ENCODE measurements around the gene DAAM2.

Gene DAAM2

GRCh38 chr6:39806278-39806677, 14.1 kb downstream of the DAAM2 start:
- Histone ChIP-seq H3K27ac (ENCODE audit: low read depth, low read length) (no peak overlapping the region), H3K27me3 (ENCODE audit: control insufficient read depth, insufficient read depth, low read length) (no peaks in the 10 kb centered on the region), H3K9ac (ENCODE audit: low read length) (no peak overlapping the region)

GRCh38 chr6:39808346-39808745, 16.2 kb downstream of the DAAM2 start:
- Histone ChIP-seq H3K4me1 (ENCODE audit: control insufficient read depth, insufficient read depth, low read length) (peaks cover 25% of the 10 kb centered on the region; the same call in 1 of the 2 replicates), H3K9ac (ENCODE audit: low read length) (no peak overlapping the region), H3K36me3 (ENCODE audit: control insufficient read depth, insufficient read depth, low read length) (no peaks in the 10 kb centered on the region), H3K27ac (ENCODE audit: low read depth, low read length) (no peak overlapping the region), H3K27me3 (ENCODE audit: control insufficient read depth, insufficient read depth, low read length) (no peaks in the 10 kb centered on the region), H3K4me3 (ENCODE audit: low read depth, low read length) (no peak overlapping the region), H3K9me3 (ENCODE audit: control insufficient read depth, insufficient read depth, low read depth, low read length) (no peaks in the 10 kb centered on the region)

More at GRCh38 chr6:39806278-39806677, 14.1 kb downstream of the DAAM2 start:
- Histone ChIP-seq H3K4me3 (ENCODE audit: low read depth, low read length) (no peak overlapping the region), H3K36me3 (ENCODE audit: control insufficient read depth, insufficient read depth, low read length) (no peaks in the 10 kb centered on the region), H3K9me3 (ENCODE audit: control insufficient read depth, insufficient read depth, low read depth, low read length) (no peaks in the 10 kb centered on the region), H3K4me1 (ENCODE audit: control insufficient read depth, insufficient read depth, low read length) (peaks cover 11% of the 10 kb centered on the region; the same call in 1 of the 2 replicates)

- Histone ChIP-seq H3K4me3 (ENCODE audit: low read depth, low read length) (no peak overlapping the region), H3K9me3 (ENCODE audit: control insufficient read depth, insufficient read depth, low read depth, low read length) (no peaks in the 10 kb centered on the region), H3K4me1 (ENCODE audit: control insufficient read depth, insufficient read depth, low read length) (peaks cover 23% of the 10 kb centered on the region; the same call in 1 of the 2 replicates), H3K36me3 (ENCODE audit: control insufficient read depth, insufficient read depth, low read length) (no peaks in the 10 kb centered on the region), H3K27ac (ENCODE audit: low read depth, low read length) (no peak overlapping the region), H3K9ac (ENCODE audit: low read length) (no peak overlapping the region), H3K27me3 (ENCODE audit: control insufficient read depth, insufficient read depth, low read length) (no peaks in the 10 kb centered on the region)
Measured at GRCh38 chr6:39808964-39809363, 16.8 kb downstream of the DAAM2 start.

DNA sequence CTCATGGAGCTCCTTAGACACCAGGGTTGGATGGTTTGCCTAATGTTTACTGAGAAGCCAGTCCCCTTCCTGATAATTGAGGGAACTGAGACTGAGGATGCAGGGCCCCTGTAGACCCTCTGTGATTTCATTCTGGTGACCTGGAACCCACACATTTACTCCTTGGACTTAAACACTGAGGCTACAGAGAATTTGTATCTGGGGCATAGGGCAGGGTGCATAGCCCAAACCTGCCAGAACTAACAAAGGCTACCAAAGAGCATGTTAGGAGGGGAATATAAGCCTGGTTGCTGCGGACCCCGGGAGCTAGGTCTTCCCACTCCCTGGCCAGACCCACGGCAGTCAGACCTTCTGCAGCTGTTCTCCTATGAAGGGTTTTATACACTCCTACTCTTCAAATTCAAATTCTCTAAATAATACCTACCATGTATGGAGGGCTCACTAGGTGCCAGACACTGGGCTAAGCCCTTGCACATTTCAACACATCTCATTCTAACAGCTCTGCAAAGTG, 19.7 kb downstream of the DAAM2 start:
- Histone ChIP-seq H3K4me3 (ENCODE audit: low read depth, low read length) (no peak overlapping the region), H3K4me1 (ENCODE audit: control insufficient read depth, insufficient read depth, low read length) (peaks cover 27% of the 10 kb centered on the region; the same call in 1 of the 2 replicates), H3K27ac (ENCODE audit: low read depth, low read length) (no peak overlapping the region), H3K36me3 (ENCODE audit: control insufficient read depth, insufficient read depth, low read length) (no peaks in the 10 kb centered on the region), H3K27me3 (ENCODE audit: control insufficient read depth, insufficient read depth, low read length) (no peaks in the 10 kb centered on the region), H3K9ac (ENCODE audit: low read length) (no peak overlapping the region), H3K9me3 (ENCODE audit: control insufficient read depth, insufficient read depth, low read depth, low read length) (no peaks in the 10 kb centered on the region)

DNA sequence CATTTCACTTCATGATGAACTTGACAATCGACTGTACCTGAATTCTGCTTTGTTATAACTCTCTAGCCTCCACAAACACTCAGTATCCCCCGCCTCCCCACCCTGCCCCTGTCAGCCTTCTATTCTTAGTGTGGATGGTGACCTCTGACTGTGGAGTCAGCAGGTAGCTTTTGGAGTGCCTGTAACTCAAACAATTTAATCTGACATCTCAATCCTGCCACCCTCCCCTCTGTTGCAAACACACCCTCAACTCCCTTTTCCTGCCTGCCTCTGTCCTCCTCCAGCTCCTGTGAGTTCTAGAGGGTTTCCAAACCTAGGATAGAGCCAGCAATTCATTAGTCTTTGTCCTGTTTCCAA, 20.3 kb downstream of the DAAM2 start:
- no peaks in the 10 kb centered on the region for H3K36me3 ChIP-seq (ENCODE audit: control insufficient read depth, insufficient read depth, low read length)
- H3K27me3 ChIP-seq (ENCODE audit: control insufficient read depth, insufficient read depth, low read length): no peaks in the 10 kb centered on the region
- H3K4me1 ChIP-seq (ENCODE audit: control insufficient read depth, insufficient read depth, low read length): peaks cover 27% of the 10 kb centered on the region; the same call in 1 of the 2 replicates
- H3K9ac ChIP-seq (ENCODE audit: low read length): no peak overlapping the region
- no peak overlapping the region for H3K4me3 ChIP-seq (ENCODE audit: low read depth, low read length)
- no peak overlapping the region for H3K27ac ChIP-seq (ENCODE audit: low read depth, low read length)
- no peaks in the 10 kb centered on the region for H3K9me3 ChIP-seq (ENCODE audit: control insufficient read depth, insufficient read depth, low read depth, low read length)

DNA sequence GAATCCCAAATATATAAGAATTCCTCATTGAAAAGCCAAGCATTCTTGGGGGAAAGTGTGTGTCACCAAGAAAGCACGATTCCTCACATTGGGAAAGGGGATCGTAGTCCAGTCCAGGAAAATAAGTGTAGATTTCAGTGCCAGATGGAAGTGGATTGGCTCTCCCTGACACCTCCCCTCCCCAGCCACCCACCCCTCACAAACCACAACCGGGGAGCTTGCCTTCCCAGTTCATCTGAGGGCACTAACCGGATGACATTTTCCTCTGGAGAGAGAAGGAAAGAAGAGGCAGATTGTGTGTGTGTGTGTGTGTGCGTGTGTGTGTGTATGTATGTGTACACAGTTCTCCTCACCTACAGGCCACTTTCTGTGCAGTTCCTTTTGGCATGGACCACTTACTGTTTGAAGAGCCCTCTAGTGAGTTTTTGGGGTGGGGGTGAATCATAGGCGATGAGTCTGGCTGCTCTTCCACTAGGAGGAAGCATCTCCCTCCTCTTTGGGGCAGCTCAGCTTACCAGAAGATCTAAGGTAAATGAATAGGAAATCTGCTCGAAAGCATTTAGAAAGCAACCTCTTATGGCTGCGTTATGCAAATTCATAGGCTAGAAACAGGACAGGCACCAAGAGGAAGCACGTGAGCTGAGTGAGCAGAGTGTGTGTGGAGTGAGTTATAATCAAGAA, 20.8 kb downstream of the DAAM2 start:
- no peaks in the 10 kb centered on the region for H3K9me3 ChIP-seq (ENCODE audit: control insufficient read depth, insufficient read depth, low read depth, low read length)
- no peak overlapping the region for H3K27ac ChIP-seq (ENCODE audit: low read depth, low read length)
- H3K36me3 ChIP-seq (ENCODE audit: control insufficient read depth, insufficient read depth, low read length): no peaks in the 10 kb centered on the region
- peaks cover 27% of the 10 kb centered on the region; the same call in 1 of the 2 replicates for H3K4me1 ChIP-seq (ENCODE audit: control insufficient read depth, insufficient read depth, low read length)
- no peaks in the 10 kb centered on the region for H3K27me3 ChIP-seq (ENCODE audit: control insufficient read depth, insufficient read depth, low read length)
- H3K9ac ChIP-seq (ENCODE audit: low read length): no peak overlapping the region
- no peak overlapping the region for H3K4me3 ChIP-seq (ENCODE audit: low read depth, low read length)

DNA sequence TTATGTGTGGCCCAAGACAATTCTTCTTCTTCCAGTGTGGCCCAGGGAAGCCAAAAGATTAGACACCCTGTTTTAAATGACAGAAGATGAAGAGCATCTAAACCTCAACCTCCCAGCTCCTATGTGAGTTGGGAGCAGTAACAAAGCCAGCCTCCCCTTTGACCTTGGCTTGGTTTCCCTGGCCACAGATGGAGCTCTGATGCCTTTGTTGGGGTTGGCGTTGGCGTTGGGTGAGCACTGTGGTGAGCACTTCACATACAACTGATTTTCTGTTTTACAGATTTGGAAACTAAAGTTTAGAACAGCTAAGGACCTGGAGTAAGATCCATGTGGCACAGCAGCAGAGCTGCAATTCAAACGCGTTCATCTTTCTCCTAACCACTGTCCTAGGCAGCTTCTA, 22.1 kb downstream of the DAAM2 start:
- Histone ChIP-seq H3K9me3 (ENCODE audit: control insufficient read depth, insufficient read depth, low read depth, low read length) (no peaks in the 10 kb centered on the region), H3K4me3 (ENCODE audit: low read depth, low read length) (no peak overlapping the region), H3K36me3 (ENCODE audit: control insufficient read depth, insufficient read depth, low read length) (no peaks in the 10 kb centered on the region), H3K27ac (ENCODE audit: low read depth, low read length) (no peak overlapping the region), H3K27me3 (ENCODE audit: control insufficient read depth, insufficient read depth, low read length) (no peaks in the 10 kb centered on the region), H3K9ac (ENCODE audit: low read length) (no peak overlapping the region), H3K4me1 (ENCODE audit: control insufficient read depth, insufficient read depth, low read length) (peaks cover 27% of the 10 kb centered on the region; the same call in 1 of the 2 replicates)

- H3K4me1 ChIP-seq (ENCODE audit: control insufficient read depth, insufficient read depth, low read length): peaks cover 27% of the 10 kb centered on the region; the same call in 1 of the 2 replicates
Measured at GRCh38 chr6:39815356-39815755, 23.2 kb downstream of the DAAM2 start.

DNA sequence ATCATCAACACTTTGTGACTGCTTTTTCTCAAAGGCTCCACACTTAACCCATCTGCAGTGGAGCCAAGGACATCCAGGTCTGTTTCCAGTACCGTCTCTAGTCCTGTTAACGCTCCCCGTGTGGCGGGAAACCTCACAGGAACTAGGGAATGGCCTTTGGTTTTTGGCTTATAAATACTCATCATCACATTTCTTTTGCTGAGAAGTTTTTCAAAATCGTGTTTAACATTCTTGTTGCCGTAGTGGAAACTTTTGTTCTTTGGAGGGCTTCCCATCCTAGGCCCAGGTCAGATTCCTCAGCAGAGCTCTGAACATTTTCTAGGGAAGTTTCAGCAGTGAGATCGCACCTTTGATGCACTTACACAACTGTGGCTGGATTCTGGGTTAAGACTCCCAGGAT, 24.6 kb downstream of the DAAM2 start:
- H3K9me3 ChIP-seq (ENCODE audit: control insufficient read depth, insufficient read depth, low read depth, low read length): no peaks in the 10 kb centered on the region
- no peak overlapping the region for H3K27ac ChIP-seq (ENCODE audit: low read depth, low read length)
- peaks cover 22% of the 10 kb centered on the region for H3K4me1 ChIP-seq (ENCODE audit: control insufficient read depth, insufficient read depth, low read length)
- no peaks in the 10 kb centered on the region for H3K36me3 ChIP-seq (ENCODE audit: control insufficient read depth, insufficient read depth, low read length)
- H3K9ac ChIP-seq (ENCODE audit: low read length): no peak overlapping the region
- H3K27me3 ChIP-seq (ENCODE audit: control insufficient read depth, insufficient read depth, low read length): no peaks in the 10 kb centered on the region
- no peak overlapping the region for H3K4me3 ChIP-seq (ENCODE audit: low read depth, low read length)

More at GRCh38 chr6:39815356-39815755, 23.2 kb downstream of the DAAM2 start:
- Histone ChIP-seq H3K9me3 (ENCODE audit: control insufficient read depth, insufficient read depth, low read depth, low read length) (no peaks in the 10 kb centered on the region), H3K27me3 (ENCODE audit: control insufficient read depth, insufficient read depth, low read length) (no peaks in the 10 kb centered on the region), H3K36me3 (ENCODE audit: control insufficient read depth, insufficient read depth, low read length) (no peaks in the 10 kb centered on the region), H3K4me3 (ENCODE audit: low read depth, low read length) (no peak overlapping the region), H3K9ac (ENCODE audit: low read length) (no peak overlapping the region), H3K27ac (ENCODE audit: low read depth, low read length) (no peak overlapping the region)

DNA sequence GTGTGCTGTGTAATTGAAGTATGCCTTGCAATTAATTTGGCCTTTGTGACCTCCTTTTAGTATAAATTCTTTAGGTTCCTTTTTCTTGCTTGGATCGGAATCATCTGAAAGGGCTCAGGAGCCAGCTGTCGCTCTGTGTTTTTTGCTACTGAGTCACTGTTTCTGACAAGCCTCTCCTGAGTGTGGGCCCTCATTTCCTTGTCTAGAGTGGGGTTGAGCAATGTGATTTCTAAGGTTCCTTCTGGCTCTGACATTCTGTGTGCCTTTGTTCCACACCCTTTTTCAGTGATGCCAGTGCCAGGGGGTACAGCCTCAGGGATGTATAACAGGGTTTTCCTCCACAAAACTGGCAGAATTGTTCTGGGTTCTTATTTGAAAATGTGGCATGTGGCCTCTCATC, 26.5 kb downstream of the DAAM2 start:
- Histone ChIP-seq H3K4me1 (ENCODE audit: control insufficient read depth, insufficient read depth, low read length) (peaks cover 20% of the 10 kb centered on the region), H3K36me3 (ENCODE audit: control insufficient read depth, insufficient read depth, low read length) (no peaks in the 10 kb centered on the region), H3K4me3 (ENCODE audit: low read depth, low read length) (no peak overlapping the region), H3K9ac (ENCODE audit: low read length) (no peak overlapping the region), H3K9me3 (ENCODE audit: control insufficient read depth, insufficient read depth, low read depth, low read length) (no peaks in the 10 kb centered on the region), H3K27ac (ENCODE audit: low read depth, low read length) (no peak overlapping the region), H3K27me3 (ENCODE audit: control insufficient read depth, insufficient read depth, low read length) (no peaks in the 10 kb centered on the region)

DNA sequence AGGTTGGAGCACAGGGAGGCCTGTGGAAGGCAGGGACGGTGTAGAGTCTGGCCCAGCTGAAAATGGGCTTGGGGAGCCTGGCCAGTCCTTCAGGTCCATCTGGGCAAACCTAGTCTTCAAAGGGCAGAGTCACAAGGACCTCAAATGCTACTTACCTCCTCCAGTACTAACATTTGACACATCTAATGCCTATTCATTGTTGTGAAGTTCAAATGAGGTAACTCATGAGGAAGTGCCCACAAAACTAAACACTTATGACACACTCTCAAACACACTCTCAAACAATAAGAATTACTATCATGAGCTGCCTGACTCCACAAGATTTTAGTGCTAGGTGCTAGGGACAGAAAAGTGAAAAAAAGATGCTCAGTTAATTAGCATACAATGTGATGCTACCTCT, 27.1 kb downstream of the DAAM2 start:
- Histone ChIP-seq H3K27ac (ENCODE audit: low read depth, low read length) (no peak overlapping the region), H3K27me3 (ENCODE audit: control insufficient read depth, insufficient read depth, low read length) (no peaks in the 10 kb centered on the region), H3K4me1 (ENCODE audit: control insufficient read depth, insufficient read depth, low read length) (peaks cover 25% of the 10 kb centered on the region)

More for the DNA sequence above, 27.1 kb downstream of the DAAM2 start:
- Histone ChIP-seq H3K4me3 (ENCODE audit: low read depth, low read length) (no peak overlapping the region), H3K9ac (ENCODE audit: low read length) (no peak overlapping the region), H3K9me3 (ENCODE audit: control insufficient read depth, insufficient read depth, low read depth, low read length) (no peaks in the 10 kb centered on the region), H3K36me3 (ENCODE audit: control insufficient read depth, insufficient read depth, low read length) (no peaks in the 10 kb centered on the region)
